Activated CD4-positive, alpha-beta T cell treated with anti-CD3 and anti-CD28 coated beads, Interleukin-2, amount 50 U/mL, for 48 hours (primary cell): ENCODE measurements around the gene ARFGAP1.

ENCODE experiments used
- DNase-seq, 2 experiments: peaks; one replicate each; pipeline ENCODE4 v3.0.0-alpha.2; 2020

Gene ARFGAP1

GRCh38 chr20:63280929-63281545 lies 8.4 kb downstream of the ARFGAP1 start:
- DNase-seq, result no peak

DNA sequence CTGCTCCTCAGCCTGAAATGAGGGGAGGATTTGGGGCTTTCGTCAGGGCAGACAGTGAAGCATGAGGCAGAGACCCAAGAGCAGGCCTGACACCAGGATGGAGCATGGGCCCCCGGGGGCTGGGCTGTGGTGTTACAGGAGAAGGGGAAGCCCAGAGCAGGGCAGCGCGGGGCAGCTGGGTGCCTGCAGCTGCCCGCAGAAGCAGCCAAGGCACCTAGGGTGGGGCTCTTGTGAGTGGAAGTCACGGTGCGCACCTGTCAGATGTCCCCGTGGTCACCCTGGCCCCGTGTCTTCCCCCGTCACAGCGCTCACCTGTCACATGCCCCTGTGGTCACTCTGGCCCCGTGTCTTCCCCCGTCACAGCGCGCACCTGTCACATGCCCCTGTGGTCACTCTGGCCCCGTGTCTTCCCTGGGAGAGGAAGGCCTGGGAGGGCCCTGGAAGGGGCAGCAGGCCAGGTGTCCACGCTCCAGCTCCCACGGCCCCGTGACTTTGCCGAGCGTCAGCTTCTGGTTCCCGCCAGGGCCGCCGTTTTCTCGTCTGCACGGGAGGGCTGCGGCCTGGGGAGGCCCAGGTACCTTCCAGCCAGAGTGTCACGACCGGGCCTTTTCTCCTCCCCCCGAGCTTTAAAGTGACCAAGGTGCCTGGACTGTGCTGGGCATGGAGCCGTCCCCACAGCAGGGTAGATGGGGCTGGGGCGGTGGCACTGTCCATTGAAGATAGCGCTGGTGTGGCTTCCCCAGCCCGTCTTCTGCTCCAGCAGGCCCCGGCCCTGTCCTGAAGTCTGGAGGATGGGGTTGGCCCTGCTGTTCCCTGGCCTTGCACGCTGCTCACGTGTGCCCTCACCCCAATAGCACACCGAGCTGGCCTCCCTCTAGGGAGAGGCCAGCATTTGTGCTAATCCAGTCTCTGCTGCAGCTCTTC lies 9.4 kb downstream of the ARFGAP1 start:
- no peak for DNase-seq

DNA sequence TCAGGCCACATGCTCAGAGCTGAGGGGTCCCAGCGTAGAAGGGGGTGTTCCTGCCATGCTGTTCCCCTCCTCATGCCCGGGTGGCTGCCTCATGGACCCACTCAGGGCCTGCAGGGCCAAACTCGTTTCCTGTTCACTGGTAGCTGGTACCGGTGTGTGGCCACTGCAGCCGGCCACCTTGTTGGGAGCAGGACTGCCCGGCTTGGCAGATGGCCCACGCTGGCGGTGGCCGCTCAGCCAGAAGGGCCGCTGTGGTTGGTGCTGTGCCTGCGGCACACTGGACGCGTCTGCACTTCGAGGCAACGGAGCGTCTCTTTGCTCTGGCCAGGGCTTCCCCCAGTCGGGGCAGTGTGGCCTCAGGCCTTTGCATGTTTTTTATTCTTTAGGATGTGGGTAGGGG lies 10.3 kb downstream of the ARFGAP1 start:
- DNase-seq, result no peak

GRCh38 chr20:63283397-63284082 lies 10.9 kb downstream of the ARFGAP1 start:
- DNase-seq, result no peak

- DNase-seq, result peak in 1 of 2 experiments; percentile 32
Measured at GRCh38 chr20:63284083-63284440, 11.4 kb downstream of the ARFGAP1 start.

GRCh38 chr20:63284544-63284949 lies 11.9 kb downstream of the ARFGAP1 start:
- peak in 1 of 2 experiments; percentile 15 for DNase-seq

DNA sequence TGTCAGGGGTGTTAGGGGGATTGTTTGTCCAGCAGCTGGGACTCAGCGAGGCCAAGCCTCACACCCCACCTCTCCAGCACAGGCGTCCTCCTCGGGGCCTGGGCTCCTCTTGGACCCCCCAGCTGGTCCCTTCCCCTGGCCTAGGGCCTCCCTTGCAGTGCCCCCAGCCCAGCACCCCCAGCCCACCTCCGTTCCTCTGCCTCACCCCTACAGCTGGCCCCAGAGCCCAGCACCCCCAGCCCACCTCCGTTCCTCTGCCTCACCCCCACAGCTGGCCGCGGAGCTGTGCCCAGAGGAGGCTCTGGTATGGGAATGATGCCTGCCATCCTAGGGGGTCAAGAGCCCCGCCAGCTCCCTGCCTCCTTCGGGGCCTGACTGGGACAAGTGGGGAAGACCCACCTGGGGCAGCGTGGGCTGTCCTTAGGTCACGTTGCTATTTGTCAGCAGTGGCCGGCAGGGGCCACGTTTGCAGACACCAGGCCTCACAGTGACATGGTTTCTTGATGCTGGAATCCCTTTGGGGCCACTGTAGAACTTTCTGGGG lies 12.4 kb downstream of the ARFGAP1 start:
- no peak for DNase-seq

DNA sequence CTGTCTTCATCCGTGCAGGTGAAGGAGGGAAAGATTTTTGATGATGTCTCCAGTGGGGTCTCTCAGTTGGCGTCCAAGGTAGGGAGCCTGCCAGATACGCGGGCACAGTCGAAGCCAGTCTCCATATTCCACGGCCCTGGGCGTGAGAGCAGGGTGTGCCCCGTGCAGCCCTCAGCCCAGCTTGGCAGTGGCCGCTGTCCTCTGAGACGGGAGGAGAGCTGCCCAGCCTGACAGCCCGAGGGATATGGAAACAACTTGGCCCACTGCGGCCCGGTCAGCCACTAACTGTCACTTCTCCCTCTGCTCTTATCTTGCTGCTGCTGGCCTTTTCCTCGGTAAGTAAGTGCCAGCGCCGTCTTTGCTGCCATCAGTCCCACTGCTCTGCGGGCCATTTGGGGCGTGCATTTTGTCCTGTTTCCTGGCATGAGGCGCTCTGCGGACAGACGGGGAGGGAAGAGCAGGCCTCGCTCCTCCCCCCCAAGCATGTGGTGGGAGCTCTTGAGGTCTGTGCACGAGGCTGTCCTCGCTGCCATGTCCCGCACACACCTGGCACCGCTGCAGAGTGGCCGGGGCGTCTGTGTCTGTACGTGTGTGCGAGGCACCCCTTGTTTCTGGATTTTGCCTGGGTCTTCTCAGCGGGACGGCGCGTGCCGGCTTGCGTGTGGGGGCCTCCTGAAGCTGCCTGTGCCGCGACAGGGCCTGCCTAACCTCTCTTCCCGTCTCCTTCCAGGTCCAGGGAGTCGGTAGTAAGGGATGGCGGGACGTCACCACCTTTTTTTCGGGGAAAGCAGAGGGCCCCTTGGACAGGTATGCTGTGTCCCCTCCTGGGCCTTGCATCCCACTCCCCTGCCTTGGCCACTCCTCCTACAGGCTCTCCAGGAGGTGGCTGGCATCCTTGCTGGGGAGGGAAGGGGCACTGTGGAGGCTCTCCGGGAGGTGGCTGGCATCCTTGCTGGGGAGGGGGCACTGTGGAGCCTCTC lies 13.3 kb downstream of the ARFGAP1 start:
- DNase-seq, result no peak

DNA sequence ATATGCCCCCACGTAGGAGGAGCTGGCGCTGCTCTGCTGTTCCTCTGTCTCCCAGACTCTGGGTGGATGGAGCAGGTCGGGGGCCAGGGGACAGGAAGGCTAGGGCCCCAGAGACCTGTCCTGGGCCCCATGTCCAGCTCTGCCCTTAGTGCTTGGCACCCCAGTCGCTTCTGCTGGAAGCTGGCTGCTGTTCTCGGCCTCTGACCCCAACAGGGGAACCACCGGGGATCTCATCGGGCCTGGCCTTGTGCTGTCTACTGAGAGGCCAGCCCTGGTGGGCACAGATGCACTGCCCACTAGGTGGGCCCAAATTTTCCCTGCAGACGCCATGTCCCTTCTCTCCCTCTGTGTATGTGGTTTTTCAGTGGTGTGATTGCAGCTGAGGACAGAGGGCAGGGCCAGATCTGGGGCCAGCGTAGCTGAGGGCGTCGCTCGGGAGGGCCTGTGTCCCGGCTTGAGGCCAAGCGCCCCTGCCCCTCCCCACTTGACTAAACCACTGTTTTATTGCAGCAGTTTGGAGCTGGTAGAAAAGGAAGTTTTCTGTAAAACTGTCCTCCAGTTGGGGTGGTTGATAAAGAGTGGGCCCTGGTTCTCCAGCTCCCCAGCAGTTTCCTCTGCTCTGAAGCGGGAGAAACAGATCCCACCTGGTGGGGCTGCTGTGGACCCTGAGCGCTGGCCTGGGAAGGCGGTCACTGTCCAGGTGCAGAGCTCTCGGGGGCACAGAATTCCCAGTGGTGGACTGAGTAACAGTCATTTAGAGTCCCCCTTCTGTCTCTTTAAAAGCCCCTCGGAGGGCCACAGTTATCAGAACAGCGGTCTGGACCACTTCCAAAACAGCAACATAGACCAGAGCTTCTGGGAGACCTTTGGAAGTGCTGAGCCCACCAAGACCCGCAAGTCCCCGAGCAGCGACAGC lies 14.4 kb downstream of the ARFGAP1 start:
- DNase-seq, result no peak

DNA sequence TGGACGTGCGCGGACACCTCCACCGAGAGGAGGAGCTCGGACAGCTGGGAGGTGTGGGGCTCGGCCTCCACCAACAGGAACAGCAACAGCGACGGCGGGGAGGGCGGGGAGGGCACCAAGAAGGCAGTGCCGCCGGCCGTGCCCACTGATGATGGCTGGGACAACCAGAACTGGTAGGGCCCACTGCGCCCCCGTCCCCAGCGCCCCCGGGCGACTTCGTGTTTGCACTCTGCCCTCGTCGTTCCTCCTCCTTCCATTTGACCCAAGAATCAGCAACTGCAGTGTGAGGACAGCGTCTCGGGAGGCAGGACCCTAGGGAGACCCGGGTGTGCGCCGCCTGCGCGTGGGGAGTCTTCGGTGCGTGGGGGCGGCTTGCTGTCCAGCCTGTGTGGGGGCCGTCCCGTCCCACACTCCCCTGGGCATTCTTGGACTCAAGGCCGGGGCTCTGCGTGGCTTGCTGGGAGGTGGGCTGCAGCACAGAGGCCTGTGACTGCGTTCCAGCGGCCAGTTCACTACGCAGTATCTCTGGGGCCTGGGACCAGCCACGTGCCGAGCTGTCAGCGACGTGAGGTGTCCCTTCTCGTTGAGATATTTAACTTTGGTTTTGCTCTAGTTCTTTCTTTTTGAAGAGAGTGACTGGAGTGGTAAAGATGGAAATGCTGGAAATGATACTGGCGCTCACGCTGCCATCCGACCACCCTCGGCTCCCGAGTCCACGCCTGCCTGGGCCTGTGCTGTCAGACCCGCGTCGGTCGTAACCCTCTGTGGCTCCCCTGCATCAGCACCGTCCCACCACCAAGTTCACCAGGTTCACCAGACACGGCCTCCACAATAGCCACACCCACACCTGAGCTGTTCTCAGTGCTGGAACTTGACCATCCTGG lies 15.3 kb downstream of the ARFGAP1 start:
- DNase-seq, result no peak

GRCh38 chr20:63288581-63289251 lies 16.1 kb downstream of the ARFGAP1 start:
- DNase-seq, result no peak

DNA sequence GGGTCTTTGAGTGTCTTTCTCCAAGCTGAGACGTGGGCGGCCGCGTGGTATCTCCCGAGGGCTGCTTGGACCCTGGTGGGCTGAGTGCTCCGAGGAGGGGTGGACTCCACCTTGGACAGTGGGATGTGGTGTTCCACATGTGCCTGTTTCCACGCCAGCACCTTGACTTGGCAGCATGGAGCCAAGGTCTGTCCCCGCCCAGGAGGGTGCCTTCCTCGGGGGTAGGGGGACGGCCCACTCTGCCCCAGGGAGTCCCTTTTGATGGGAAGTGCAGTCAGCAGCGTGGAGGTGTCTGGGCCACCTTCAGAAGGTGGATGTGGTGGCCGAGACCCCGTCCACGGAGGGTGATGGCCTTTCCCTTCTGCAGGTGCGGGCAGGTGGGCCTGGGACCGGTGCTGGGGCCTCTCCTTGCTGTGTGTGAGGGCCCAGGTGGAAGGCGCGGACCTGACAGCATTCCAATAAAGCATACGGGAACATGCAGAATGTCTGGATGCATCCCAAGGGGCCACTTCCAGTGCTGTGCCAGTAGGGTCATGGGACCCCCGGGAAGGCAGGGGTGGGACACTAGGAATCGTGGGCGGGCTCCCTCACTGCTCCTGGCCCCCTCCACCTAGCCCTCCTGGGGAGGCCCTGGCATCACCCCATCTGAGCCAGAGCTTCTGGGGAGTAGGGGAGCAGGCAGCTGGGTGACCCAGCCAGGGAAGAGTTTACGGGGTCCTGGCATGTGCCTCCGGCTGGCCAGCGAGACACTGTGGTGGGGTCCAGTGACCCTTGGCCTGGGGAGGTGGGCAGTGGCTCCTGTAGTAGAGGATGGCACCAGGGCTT lies 16.9 kb downstream of the ARFGAP1 start:
- DNase-seq, result no peak

DNA sequence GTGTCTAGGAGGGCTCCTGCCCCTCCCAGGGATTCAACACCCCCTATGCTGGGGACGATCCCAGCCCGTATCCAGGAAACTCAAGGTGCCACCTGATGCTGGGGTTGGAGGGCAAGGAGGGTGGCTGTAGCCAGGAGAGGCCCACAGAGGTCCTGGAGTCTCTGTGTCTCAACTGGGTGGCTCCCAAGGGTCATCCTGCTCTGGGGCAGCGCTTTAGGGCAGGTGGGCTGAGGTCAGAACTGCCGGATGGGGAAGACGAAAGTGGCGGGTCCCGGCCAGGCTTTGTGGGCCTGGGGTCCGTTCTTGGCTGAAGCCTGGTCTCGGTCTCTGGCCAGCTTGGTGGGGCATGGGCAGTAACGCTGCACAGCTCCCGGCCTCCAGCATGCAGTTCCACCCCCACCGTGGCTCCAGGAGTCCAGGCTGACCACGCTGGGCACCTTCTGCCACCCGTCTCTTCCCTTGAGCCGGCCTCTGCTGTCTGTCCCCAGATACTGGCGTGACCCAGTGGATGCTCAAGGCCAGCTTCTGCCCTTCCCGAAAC lies 17.6 kb downstream of the ARFGAP1 start:
- DNase-seq, result no peak

GRCh38 chr20:63290677-63291472 lies 18.3 kb downstream of the ARFGAP1 start:
- DNase-seq, result peak; percentile 76 to 77

- DNase-seq, result no peak
Measured at GRCh38 chr20:63291811-63292210, 19.2 kb downstream of the ARFGAP1 start.

DNA sequence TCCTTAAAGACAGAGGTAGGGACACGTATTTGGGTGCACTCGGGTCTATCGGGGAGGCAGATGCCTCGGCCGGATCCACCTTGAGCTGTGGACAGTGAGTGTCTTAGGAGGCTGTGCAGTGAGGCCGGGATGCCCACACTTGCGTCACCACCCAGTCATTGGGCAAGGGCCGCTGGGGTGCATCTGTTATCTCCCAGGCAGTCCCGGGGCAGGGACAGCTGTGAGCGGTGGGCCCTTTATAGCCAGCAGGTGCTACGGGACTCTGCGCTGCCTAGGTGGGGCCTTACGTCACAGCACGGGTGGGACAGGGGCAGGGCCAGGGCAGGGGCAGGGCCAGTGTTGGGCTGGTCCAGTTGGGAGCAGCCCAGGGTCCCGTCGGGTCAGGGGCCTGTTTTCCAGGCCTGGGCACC lies 19.7 kb downstream of the ARFGAP1 start:
- no peak for DNase-seq

DNA sequence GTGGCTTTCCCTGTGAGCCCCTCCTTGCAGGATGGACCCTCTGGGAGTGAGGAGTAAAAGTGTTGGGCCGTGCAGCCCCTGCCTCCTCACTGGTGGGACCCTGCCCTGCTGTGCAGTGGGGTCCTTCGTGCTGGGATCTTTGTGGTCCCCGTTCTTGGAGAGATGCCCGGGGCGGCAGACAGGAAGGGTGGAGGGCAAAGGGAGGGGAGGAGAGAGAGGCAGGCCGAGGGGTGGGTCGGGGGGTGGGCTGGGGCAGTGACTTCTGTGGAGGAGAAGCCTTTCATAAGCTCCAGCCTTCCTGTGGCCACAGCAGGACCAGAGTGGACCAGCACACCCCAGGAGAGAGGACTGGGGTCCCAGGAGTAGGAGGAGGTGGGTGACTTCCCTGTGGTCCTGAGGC lies 20.3 kb downstream of the ARFGAP1 start, which contains the start of gene COL20A1:
COL20A1 (plus strand) TSS at position 283 of the 400 bp plus-strand sequence. CDS start 1,922 bp downstream, outside the sequence.
- DNase-seq, result no peak
